COLO829 (cell line): ENCODE measurements around the gene TOP3A.
A peak's percentile ranks its signal among the peaks of the same experiment; 100 is the strongest.

Experiments
- DNase-seq: peaks from one replicate; pipeline ENCODE4 v3.0.0; 2012; ENCODE audit warnings: low spot score

TOP3A gene

DNA sequence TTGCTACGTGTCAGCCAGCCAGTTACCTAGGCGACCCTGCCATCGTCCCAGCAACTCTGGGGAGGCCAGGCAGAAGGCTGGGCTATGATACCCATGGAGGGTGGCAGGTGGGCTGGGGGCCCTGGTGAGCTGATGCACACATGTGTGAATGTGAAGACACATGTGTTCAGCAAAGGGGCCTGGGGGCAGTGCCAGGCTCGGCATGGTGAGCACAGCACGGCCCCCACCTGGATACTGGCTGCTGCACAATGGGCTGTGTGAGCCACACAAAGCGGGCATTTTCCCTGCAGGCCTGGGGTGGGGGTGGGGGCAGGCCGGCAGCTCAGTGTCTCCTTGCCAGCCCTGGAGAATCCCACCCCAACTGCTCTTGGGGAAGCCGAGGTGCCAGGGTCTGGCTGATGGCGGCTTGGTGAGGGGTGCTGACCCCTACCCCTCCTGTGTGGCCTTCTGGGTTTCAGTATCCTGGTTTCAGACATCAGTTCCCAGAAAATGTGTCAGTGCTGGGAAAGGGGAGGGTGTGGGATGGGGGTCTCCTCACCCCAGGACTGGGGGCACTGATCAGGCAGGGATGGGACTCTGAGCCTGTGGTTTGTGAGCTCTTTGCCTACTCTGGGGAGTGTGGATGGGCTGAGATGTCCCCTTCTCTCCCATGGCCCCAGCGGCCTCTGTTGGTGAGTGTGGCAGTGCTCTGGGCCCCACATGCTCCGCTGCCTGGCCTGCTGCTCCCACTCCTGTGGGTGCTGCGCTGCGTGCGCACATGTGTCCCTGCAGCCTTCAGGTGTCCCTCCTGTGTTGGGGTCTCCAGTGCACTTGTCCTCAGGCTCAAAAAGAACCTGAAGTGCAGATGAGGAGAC is 84.3 kb downstream of the TOP3A start:
- no peak for DNase-seq

DNA sequence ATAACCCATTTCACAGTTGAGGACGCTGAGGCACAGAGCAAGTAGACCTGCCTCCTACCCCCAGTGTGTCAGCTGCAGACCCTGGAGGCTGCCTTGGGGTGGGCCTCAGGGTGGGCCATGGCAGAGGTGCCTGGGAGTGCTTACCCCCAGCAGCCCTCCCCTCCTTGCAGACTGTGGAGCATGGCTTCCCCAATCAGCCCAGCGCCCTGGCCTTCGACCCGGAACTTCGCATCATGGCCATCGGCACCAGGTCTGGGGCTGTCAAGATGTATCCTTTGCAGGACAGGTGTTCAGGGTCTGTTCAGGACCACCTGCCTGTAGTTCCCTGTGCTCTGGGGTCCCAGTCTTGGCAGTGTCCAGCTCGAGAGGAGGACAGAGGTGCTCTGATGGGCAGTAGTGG is 85.0 kb downstream of the TOP3A start:
- DNase-seq = no peak

DNA sequence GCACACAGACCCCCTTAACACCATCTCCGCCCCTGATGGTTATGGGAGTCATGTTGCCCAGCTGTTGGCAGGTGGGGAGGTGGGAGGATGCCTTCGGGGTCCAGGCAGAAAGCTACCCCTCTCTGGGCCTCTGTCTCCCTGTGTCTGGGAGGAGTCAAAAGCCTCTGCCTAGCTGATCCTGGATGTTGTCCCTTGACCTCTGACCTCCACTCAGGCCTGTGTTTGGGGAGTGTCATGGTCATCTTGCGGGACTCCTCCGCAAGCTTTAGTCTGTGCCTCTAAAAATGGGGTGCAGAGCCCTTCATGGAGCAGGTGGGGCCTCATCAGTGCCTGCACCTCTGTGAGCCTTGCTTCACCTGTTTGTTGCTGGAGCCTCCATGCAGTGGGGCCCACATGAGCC is 85.5 kb downstream of the TOP3A start:
- DNase-seq = no peak

DNA sequence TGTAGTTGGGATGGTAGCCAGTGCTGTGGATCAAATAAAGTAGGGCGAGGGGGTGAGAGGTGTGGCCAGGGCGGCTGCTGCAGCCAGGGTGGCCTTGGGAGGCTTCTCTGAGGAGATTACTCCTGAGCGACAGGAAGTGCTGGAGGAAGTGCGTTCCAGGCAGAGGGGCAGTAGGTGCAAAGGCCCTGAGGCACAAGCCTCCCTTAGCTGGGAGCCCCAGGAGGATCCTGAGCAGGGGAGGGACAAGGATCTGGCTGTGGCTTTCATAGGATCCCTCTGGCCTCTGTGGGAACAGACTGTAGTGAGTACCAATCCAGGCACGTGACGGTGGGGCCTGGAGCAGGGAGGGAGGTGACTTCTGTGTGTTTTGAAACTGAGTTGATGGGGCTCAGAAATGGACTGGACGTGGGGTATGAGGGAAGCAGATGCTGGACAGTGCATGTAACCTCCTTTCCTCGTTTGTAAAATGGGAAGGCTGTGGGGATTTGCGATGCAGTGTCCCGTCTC is 86.6 kb downstream of the TOP3A start:
- DNase-seq = no peak

DNA sequence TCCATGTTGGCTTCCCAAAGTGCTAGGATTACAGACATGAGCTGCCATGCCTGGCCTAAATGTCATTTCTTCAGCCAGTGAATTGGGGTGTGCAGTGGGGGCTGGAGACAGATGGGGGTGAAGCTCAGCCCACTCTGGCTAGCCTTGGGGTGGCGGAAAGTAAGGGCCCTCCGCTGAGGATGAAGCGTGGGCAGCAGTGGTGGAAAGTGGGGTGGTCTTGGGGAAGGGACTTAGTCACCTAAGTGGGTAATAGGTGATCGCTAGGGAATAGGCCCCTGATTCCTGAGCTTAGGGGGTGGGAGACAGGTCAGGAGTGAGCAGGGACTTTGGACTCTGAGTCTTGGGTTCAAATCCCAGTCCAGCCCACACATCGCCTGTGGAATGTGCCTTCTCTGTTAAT is 87.2 kb downstream of the TOP3A start:
- no peak for DNase-seq

DNA sequence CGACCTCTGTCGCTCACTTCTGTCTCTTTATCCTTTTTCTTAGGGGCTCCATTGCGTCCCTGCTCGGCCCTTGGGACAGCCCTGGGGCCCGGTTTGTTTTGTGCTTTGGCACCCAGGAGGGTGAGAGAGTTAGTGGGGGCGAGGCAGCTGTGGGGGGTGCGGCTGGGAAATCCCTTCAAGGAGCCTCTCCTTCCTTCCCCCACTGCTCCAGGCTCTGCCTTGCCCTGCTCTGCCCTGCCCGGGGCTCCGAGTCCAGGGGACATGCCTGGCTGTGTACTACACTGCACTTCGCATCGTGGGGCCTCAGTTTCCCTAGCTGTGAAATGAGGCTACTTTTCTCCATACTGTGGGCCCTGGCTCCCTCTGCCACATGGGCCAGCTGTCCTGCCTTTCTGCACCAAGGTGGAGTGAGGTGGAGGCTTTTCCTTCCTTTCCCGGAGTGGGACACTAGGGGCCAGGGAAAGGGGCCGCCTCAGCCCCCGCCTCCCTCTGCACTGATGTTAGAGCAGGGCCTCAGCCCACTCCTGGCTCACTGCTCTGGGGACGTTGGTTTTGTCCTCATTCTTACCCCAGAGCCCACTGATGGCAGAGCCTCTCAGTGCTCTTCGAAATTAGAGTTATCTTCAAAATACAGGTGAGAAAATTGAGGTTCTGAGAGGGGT is 88.4 kb downstream of the TOP3A start:
- DNase-seq = no peak

DNA sequence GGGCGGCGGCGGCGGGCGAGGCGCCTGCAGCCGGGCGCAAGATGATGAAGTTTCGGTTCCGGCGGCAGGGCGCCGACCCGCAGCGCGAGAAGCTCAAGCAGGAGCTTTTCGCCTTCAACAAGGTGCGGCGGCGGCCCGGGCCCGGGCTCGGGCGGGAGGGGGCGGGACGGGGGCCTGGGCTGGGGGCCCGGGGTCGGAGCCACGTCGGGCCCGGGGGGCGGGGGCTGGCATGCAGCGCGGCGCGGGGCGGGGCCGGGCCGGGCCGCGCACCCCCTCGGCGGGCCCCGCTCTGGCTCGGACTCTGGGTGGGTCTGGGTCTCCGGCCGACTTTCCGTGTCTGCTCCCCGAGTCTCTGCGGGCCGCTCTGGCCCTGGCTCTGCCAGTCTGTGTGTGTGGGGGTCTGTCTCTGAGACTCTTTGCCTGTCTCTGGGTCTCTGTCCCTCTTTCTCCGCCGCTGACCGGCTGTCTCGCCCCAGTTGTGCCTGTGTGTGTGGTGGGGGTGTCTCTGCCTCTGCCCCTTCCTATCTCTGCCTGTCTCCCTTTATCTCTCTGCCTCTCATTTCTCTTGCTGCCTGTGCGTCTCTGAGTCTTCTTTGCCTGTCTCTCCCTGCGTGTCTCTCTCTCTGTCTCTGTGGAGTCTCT is 89.0 kb downstream of the TOP3A start:
- no peak for DNase-seq

DNA sequence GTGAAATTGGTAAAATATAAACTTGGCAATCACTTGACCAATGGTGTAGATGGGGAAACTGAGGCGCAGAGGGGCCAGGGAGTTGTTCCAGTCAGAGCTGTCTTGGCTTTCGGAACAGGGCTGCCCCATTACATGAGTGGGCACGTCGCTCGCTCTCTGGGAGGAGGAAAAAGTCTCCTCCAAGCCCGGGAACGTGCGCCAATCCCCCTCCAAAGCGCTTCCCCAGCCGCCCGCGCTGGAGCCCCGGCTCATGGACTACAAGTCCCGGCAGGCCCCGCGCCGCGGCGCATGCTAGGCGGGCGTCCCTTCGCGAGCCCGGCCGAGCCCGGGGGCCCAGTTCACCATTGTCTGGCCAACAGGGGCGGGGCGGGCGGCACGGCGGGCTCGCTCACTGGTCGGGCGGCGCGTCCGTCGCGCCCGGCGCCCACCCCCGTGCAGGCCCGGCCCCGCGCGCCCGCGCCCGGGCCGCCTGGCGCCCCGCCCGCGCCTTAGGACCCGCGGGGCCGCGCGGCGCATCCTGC is 89.6 kb downstream of the TOP3A start, which contains the start of gene LLGL1:
LLGL1 (plus strand) TSS at position 515 of the 521 bp plus-strand sequence. CDS start 48 bp downstream, outside the sequence.
- peak; percentile 97 for DNase-seq

DNA sequence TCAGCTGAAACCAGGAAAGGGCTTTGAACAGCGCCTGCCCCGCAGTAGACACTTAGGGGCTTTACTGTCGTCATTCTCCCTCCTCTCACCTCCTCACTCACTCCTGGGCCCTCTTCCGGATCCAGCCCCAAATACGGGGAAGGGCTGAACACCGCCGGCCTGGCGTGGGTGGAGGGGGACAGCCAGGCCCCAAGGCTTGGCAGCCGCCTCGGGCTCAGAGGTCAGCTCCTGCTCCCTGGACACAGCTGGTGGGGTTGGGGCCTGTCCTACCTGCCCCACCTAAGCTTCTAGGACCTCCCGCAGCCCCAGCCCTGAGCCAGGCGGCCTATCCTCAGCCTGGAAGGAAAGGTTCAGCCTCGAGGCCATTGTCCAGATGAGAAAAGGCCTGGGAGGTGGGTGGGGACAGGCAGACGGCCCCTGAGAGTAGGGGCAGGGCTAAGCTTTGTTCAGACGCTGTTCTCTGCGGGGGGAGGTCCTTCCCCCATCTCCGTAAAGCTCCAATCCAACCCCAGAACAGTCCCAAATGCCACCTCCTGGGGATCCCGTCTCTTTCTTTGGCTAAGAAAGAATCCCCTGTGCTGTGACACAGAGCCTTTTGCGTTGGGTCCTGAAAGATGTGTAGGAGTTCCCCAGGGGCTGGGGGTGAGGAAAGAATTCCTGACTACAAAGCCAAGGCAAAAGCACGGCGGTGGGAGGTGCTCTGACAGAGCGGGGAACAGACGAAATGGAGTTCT is 90.2 kb downstream of the TOP3A start:
- DNase-seq = no peak

DNA sequence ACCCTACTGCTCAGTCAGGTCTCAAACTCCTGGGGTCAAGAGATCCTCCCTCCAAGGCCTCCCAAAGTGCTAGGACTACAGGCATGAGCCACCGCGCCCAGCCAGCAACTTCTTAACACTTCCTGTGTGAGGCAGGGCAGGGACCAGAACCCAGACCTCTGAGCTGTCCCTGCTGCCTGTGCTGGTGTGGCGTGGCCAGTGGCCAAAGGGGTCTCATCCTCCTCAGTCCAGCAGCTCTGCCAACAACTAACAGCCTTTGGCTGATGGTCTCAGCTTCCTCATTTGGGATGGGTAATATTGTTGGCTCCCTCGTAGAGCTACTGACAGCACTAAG is 90.8 kb downstream of the TOP3A start:
- no peak for DNase-seq
